ENCODE measurements around the gene FAM83D.
A peak's percentile ranks its signal among the peaks of the same experiment; 100 is the strongest.
"Not testable (repeated sequence)": the region's sequence is repeated elsewhere in the genome, so short reads cannot be mapped to it uniquely, and the experiment has no call there.

The FAM83D gene

DNA sequence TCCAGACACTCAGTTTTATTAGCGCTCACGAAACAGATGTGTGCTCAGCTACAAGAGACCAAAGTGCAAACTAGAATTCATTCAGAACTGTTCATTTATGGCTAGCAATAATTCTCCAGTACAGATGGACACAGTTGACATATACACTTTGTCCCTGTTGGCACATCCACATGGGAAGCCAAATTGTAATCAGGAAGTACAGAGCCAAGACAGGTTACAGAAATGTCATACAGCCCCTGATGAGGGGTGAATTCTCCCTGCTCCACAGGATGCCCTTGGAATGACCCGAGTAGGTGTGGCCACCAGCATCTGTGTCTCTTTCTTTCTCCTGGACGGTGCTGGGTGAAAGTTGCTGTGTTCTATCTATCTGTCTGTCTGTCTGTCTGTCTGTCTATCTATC is 43.5 kb downstream of the FAM83D start:
- no peak for DNase-seq

DNA sequence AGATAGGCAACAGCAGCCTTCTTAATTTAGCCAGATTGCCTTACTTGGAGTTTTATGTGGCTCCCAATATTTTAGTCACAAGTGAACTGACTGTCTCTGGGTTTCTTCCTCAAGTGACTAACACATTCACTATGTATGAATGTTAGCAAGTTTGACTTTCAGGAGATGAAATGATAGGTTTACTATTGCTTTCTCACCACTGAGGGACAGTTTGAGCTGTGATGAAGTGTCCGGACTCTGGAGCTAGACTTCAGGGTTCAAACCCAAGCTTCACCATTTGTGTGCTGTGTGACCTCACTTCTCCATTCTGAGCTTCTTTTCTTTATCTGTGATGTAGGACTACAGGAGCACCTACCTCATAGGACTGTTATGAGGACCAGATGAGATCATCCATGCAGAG is 44.1 kb downstream of the FAM83D start:
- DNase-seq, result no peak

DNA sequence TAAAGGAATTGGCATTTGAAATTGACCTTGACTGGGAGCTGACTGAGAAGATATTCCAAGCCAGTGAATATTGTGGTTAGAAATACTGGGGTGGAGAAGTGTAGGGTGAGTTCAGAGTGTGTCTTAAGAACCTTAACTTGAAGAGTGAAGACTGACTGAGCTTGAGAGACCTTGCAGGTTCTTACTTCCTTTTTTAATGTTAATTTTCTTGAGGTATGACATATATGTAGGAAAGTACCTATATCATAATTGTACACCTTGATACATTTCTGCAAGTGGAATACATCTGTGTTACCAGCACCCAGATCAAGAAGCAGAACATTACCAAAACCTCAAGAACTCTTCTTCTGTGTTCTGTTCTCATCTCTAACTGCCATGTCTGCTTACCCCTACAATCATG is 46.9 kb downstream of the FAM83D start:
- DNase-seq, result no peak

DNA sequence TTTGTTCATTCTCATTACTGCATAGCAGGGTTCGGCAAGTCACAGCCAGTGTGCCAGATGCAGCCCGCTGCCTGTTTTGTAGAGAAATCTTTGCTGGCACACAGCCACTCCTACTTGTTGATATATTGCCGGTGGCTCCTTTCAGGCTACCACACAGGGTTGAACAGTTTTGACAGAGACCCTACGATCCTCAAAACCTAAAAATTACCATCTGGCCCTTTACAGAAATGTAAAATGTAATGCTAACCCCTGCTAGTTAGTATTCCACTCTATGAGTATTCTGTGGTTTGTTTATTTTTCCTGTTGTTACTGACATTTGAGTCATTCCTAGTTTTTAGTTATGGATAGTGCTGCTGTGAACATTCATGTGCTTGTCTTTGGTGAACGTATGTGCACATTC is 47.4 kb downstream of the FAM83D start:
- no peak for DNase-seq

DNA sequence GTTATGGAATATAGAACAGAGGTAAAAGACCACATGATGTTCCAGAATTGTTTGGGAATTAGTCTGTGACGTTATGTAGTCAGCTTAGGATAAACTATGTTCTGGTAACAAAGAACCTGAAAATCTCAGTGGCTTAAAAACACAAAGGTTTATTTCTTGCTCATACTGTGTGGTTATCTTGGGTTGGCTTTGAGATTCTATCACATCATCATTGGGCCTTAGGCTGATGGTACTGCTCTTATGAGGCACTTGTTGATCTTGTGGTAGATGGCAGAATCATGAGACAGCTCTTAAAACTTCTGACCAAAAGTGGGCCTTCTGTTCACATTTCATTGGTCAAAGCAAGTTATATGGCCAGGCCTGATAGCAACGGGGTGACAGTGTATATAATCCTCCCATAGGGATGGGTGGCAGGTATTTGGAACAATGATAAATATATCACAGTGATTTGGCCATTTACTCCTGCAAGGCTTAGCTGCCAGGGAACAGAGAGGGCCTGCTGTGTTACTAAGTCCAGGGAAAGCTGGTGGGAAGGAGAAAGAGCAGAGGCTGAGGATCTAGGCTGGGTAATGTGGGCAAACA is 49.4 kb downstream of the FAM83D start:
- DNase-seq, result no peak

DNA sequence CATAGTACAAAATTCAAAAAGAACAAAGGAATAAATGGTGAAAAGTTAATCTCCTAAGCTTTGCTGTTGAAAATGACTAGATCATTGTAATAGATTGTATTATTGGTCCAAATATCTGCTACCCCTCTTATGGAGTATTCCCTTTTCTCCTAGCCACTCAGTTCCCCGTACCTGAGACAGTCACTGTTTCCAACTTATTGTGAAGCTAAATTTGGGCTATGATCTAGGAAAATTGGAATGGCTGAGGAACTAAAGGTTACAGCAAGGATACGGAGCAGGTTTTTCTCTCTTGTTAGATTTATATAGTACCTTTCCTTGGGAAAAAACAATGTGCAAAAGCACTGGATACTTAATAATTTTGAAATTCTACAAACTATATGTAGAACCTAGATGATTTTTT is 53.2 kb downstream of the FAM83D start:
- DNase-seq, result no peak

DNA sequence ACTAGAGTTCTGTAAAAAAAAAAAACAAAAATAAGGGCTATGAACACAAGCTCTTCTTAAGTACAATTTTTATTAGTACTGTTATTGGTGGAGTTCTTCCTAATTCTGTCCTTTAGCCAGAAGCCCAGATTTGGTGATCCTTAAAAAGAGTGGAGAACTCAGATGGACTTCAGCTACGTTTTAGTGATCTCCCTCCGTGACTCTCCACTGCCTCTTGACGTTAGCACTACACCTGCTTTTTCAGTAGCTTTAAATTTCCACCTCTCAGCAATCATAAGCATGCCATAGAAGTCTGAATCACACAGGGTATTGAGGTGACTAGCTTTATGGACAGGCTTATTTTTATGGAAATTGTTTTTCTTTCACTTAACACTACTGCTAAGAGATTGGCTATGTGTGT is 53.6 kb downstream of the FAM83D start:
- no peak for DNase-seq

DNA sequence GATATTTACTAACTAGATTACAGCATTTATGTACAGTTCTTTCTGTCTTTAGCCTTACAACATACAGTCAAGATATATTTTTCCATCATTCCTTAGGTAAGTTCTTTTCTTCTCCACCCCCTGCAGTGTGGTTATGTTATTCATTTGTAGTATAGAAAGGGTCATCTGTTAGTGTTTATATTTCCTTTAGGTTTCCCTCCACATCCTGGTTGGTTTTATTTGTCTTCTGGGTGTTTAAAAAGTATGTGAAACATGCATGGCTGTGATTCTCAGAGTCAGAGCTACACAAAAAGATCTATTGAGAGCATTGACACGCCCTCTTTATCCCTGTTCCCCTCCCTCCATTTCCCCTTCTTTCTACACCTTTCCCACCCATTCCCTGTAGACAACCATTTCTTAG is 56.1 kb downstream of the FAM83D start:
- DNase-seq, result no peak

DNA sequence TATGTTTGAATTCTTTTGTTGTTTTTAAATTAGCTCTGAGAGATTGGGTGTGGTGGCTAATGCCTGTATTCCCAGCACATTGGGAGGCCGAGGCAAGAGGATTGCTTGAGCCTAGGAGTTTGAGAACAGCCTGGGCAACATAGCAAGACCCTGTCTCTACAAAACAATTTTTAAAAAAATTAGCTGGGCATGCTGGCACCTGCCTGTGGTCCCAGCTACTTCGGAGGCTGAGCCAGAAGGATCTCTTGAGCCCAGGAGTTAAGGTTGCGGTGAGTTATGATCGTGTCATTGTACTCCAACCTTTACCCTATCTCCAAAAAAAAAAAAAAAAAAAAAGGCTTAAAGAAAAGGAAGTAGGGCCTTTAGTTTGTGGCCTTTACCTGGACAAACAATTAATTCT is 58.8 kb downstream of the FAM83D start:
- DNase-seq, result no peak

DNA sequence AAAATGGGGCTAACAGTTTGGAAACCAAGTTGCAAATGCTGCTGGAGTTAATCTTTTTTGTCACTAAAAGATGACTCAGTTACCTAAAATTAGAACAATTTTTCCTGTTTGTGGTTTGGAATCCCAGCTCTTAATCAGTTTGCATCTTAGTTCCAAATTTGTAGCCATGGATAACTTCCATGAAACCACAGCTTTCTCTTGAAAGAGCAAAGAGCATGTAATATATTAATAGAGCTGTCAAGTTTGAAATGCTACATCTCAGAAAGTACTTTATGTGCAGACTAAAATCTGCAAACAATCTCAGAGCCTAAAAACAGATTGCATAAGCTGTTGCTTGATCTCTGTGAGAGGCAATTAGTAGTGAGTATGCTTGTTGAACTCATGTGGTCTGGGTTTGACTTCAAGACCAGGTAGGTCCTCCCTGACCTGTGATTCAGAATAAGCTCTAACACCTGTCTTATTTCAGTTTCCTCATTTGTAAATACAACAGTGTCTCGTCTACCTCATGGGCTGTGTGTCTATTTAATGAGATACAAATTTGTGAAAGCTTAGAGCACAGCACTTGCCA is 59.5 kb downstream of the FAM83D start:
- DNase-seq, result no peak

DNA sequence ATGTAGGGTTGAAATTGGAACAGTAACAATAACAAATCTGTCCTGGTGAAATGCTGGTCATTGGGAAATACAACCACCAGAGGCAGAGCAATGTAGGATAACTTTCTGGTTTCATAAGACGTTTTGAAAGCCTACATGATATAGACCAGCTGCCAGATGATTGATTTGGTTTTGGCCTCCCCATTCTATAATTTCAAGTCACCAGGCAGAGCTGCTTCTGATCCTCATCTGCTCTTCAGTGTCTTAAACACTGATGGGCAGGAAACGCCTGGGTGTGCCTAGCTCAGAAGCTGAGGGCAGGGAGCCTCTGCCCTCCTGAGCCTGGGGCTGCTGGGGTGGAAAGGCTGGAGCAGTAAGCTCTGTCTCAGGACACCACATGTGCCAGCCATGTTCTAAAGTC is 60.4 kb downstream of the FAM83D start:
- no peak for DNase-seq

DNA sequence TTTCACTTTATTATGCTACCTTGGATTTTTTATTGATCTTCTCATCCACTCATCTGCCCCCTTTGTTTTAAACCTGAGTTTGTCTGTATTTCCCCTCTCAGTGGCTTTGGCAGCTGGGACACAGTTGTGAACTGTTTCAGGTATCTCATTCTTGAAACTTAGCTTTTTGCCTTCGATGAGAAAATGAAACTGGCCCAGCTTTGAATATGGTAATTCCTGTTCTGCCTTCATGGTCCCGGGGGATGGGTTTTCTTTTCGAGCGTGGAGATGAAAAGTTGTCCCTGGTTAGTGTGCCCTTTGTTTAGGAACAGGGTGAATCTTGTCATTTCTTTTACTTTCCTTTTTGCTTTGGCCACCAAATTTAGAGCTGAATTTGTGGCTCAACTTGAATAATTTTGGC is 61.6 kb downstream of the FAM83D start:
- DNase-seq, result no peak

DNA sequence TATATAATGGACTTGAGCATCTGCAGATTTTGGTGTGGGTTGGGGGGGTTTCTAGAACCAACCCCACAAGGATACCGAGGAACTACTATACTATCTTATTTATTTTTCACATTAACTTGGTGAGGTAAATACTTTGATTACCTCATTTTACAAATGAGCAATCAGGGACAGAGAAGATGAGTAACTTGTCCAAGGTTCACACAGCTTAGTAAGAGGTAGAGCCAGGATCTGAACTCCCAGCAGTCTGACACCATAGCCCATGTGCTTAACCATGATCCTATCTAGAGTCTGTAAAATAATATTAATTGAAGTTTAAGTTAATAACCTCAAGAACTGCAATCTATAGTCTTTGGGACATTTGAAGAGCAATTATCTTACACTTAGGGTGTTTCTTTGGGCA is 64.5 kb downstream of the FAM83D start:
- DNase-seq, result no peak

DNA sequence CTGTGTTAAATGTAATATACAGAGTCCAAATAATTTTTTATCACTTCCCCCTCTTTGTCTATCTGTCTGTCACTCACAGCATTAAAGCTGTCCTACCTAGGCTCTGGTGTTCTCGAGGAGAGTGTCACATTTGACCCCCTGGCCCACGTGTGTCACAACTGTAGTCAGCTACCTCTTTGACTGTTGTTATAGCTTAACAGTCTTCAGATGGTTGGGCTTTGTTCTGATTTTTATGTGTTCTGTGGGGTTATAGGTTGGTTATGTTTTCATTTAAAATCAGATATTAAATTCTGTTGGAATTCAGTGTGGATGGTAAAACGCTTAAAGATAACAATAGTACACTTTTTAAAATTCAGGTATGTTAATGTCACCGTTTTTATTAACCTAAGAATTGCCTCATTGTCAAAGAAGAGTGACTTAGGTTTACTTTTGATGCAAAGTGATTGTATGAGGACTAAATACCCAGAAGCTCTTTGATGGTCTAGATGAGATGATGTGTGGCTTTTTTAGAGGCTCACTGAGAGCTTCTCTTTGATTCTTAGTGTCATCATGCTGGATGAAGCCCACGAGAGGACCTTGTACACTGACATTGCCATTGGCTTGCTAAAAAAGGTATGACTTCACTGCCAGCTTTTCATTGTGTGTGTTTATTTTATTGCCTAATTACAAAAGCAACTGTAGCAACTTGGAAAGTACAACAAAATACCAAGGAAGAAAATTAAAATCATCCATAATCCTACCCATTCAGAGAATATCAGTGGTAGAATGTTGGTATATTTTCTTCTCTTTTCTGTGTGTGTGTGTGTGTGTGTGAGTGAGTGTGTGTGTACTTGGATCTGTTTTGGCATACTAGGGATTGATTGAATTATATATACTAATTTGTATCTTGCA is 65.8 kb downstream of the FAM83D start:
- DNase-seq, result no peak

DNA sequence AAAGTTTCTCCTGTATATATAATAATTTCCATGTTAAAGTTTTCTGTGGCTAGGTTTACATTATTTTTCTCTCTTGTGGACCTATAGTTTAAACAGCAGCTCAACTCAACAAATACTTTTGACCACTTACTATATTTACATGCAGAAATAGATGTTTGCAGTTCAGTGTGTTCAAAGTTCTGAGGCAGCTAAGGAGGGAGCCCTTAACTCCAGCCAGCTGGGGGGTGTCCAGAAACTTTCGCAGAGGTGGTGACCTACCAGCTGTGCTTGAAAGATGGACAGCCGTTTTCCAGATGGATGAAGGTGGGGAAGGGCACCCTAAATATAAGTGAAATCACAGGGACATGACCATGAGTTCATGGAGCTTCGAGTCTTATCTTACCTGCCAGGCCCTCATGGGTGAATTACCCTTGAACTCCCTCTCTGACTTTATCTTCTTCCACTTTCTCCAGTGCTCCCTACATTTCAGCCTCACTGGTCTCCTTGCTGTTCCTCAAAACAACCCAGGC is 69.4 kb downstream of the FAM83D start:
- no peak for DNase-seq

DNA sequence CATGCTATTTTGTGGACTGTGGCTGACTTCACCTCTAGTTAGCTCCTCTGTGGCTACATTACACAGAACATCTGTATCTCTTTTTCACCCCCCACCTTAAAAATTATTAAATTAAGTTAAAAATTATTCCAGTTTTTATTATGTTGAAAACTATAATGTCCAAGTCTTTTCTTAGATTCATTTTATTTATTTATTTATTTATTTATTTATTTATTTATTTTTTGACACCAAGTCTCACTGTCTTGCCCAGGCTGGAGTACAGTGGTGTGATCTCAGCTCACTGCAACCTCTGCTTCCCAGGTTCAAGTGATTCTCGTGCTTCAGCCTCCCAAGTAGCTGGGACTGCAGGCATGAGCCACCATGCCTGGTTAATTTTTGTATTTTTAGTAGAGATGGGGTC is 70.6 kb downstream of the FAM83D start:
- DNase-seq, result not testable (repeated sequence)

DNA sequence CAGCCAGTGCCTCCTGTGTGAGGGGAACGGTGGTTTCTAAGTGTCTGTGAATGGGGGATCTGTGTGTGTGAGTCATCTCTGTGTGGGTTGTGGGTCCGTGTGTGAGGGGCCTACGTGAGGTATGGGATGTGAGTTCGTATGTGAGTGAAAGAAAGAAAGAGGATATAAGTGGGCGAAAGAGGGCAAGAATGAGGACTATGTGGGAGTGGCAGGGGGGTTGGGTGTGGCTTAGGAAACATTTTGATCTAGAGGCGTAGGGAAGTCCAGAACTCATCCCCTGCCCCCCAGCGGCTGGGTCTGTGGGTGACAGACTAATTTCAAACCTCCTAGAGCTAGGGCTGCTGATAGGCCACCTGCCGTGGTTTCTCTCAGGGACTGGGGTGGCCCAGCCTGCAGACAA is 71.4 kb downstream of the FAM83D start:
- peak; percentile 85 for DNase-seq

DNA sequence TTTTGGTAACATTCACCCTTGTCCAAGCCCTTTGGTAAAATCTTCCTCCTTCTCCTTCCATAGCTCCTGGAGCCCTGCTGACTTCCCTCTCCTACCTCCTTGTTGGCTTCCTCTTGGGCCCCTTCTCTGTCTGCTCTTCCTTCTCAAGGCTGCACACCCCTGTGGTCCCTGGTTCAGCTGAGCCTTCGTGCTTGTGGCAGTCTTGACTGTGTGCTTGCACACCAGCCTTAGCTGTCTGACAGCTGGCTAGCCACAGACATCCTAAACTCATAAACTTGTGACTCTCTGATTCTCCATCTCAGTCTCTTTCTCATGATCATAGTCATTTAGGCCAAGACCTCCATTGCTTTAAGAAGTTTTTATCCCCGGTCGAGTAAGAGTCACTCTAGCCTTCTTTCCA is 73.0 kb downstream of the FAM83D start:
- no peak for DNase-seq

DNA sequence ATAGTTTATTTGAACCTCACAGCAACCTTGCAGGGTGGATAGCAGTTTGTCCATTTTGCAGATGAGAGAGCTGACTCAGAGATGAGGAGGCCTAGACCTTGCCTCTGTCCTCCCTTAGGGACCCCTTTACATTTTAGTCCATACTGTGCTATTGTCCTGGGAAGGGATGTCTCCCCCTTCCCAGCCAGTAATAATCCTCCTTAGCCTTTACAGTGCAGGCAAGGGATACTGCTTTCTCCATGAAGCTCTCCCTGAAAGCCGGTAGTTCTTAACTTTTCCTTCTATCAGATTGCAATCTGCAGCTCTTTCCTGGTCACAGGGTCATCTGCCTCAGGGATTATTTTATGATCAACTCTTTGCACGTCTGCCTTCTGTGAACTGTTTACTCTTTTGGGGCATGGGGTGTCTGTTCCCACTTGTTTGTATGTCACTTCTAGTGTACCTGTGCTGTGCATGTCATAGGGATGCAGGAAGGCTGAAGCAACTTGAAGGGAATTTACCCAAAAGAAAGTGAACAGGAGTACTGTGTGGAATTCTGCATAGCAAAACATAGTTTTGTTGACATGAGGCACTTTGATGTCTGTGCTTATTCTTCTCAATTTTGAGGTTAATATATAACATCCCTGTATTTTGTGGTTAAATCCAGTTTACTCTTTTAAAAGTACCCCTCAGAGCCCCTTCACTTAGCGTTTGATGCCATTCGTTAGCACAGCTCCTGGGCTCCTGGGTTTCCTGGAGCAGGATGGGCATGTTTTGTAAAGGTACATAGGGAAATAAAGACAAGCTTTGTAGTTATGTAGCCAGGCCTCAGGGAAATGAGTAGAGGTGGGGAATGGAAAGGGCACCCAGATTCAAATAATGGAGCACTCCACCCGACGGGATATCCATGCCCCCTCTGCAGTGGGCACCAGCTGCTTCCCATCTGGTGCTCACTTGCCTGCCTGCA is 74.0 kb downstream of the FAM83D start:
- DNase-seq, result no peak
